Measurements from ENCODE around the gene CEP89.

DNA sequence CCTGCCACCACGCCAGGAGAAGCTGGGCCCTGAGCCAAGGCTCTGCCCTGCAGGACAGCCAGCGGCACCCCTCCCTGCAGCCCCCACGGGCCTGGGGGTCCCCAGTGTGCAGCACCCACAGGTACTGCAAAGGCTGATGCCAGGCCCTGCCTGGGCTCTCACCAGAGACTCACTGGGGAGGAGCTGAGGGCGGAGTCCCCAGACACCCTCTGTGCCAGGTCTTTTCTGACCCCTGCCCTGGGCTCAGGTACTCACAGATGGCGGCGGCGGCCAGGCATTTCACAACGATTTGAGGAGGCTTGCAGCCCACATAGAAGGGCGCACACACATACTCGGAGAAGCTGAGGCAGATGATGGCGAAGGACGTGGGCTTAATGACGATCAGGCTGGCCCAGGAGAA, 107.9 kb downstream of the CEP89 start:
- TF ChIP-seq, protein P1, sequence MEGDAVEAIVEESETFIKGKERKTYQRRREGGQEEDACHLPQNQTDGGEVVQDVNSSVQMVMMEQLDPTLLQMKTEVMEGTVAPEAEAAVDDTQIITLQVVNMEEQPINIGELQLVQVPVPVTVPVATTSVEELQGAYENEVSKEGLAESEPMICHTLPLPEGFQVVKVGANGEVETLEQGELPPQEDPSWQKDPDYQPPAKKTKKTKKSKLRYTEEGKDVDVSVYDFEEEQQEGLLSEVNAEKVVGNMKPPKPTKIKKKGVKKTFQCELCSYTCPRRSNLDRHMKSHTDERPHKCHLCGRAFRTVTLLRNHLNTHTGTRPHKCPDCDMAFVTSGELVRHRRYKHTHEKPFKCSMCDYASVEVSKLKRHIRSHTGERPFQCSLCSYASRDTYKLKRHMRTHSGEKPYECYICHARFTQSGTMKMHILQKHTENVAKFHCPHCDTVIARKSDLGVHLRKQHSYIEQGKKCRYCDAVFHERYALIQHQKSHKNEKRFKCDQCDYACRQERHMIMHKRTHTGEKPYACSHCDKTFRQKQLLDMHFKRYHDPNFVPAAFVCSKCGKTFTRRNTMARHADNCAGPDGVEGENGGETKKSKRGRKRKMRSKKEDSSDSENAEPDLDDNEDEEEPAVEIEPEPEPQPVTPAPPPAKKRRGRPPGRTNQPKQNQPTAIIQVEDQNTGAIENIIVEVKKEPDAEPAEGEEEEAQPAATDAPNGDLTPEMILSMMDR (IDR thresholded peaks at IDR 0.05; ENCODE audit: borderline replicate concordance, extremely low read depth, low read length, poor library complexity, severe bottlenecking), result no peak
- no peak for TF ChIP-seq EZH2 (IDR thresholded peaks at IDR 0.05; ENCODE audit: borderline replicate concordance, low read depth, low read length, severe bottlenecking)

Measured in DND-41 (cell line).